Neural progenitor cell (in vitro differentiated cells): Measurements from ENCODE around the gene SERTM1. TPM values are rescaled to one million over a fixed set of nuclear protein-coding genes. Genes with fewer than 3 reads are reported as not detected.
A peak's percentile ranks its signal among the peaks of the same experiment; 100 is the strongest.

Experiments
- DNase-seq: peaks from one replicate; pipeline ENCODE4 v3.0.0-alpha.2; 2016; ENCODE audit warnings: low spot score
- H2AFZ ChIP-seq: fragments of 200-600 bp; sonication (generic); replicated peaks from 2 replicates; pipeline ENCODE4 v1.6.1; 2016; ENCODE audit warnings: antibody characterized with exemption
- H3F3A ChIP-seq: fragments of 200-600 bp; sonication (generic); 2 replicates; pipeline ENCODE4 v1.6.1; 2016; ENCODE audit warnings: antibody characterized with exemption, low read depth
- H3K27ac ChIP-seq: fragments of 200-600 bp; sonication (generic); 2 replicates; pipeline ENCODE4 v1.5.1; 2016; ENCODE audit warnings: mild to moderate bottlenecking
- H3K27me3 ChIP-seq: fragments of 200-600 bp; sonication (generic); 2 replicates; pipeline ENCODE4 v1.6.1; 2016; ENCODE audit warnings: mild to moderate bottlenecking, moderate library complexity
- H3K36me3 ChIP-seq: fragments of 200-600 bp; sonication (generic); 2 replicates; pipeline ENCODE4 v1.5.1; 2016
- H3K4me1 ChIP-seq: fragments of 200-600 bp; sonication (generic); 2 replicates; pipeline ENCODE4 v1.6.1; 2016; ENCODE audit warnings: mixed run types
- H3K4me2 ChIP-seq: fragments of 200-600 bp; sonication (generic); 2 replicates; pipeline ENCODE4 v1.6.1; 2016
- H3K4me3 ChIP-seq: fragments of 200-600 bp; sonication (generic); 2 replicates; pipeline ENCODE4 v1.5.1; 2016
- H3K79me2 ChIP-seq: fragments of 200-600 bp; sonication (generic); 2 replicates; pipeline ENCODE4 v1.6.1; 2016; ENCODE audit warnings: low read depth
- H3K9ac ChIP-seq: fragments of 200-600 bp; sonication (generic); 2 replicates; pipeline ENCODE4 v1.6.1; 2016
- H3K9me3 ChIP-seq: fragments of 200-600 bp; sonication (generic); 2 replicates; pipeline ENCODE4 v1.5.1; 2016; ENCODE audit warnings: low read depth
- H4K20me1 ChIP-seq: fragments of 200-600 bp; sonication (generic); 2 replicates; pipeline ENCODE4 v1.6.1; 2016; ENCODE audit warnings: low read depth
- H3K27ac Mint-ChIP-seq: 3 replicates; pipeline ENCODE4 v1.8.0; 2021; ENCODE audit warnings: mixed read lengths
- H3K27me3 Mint-ChIP-seq: 2 replicates; pipeline ENCODE4 v1.8.0; 2022; ENCODE audit warnings: low read depth, mild to moderate bottlenecking, inconsistent platforms, moderate library complexity, mixed read lengths; ENCODE audit not compliant: insufficient read depth
- H3K36me3 Mint-ChIP-seq: 3 replicates; pipeline ENCODE4 v1.8.0; 2021; ENCODE audit warnings: mixed read lengths
- H3K4me1 Mint-ChIP-seq: 3 replicates; pipeline ENCODE4 v1.8.0; 2021; ENCODE audit warnings: mixed read lengths
- H3K4me3 Mint-ChIP-seq: 3 replicates; pipeline ENCODE4 v1.8.0; 2021; ENCODE audit warnings: mild to moderate bottlenecking, moderate library complexity, mixed read lengths
- H3K9me3 Mint-ChIP-seq: 3 replicates; pipeline ENCODE4 v1.8.0; 2020; ENCODE audit warnings: mixed read lengths
- CTCF ChIP-seq: fragments of 200-600 bp; sonication (generic); IDR thresholded peaks from 2 replicates; pipeline ENCODE4 v1.5.1; 2017; ENCODE audit warnings: antibody characterized with exemption, mild to moderate bottlenecking
- EZH2 ChIP-seq: fragments of 200-600 bp; sonication (generic); IDR thresholded peaks from 2 replicates; pipeline ENCODE4 v1.6.1; 2017; ENCODE audit warnings: antibody characterized with exemption, mild to moderate bottlenecking, moderate library complexity
- EZH2phosphoT487 ChIP-seq: fragments of 200-600 bp; sonication (generic); IDR thresholded peaks from 2 replicates; pipeline ENCODE4 v1.6.1; 2017; ENCODE audit warnings: antibody characterized with exemption
- total RNA-seq: library from RNA; depleted of rRNA; stranded (reverse); fragments of >200 nt; gene quantifications from 2 replicates; pipeline ENCODE4 v1.2.3, GENCODE V29; 2015; ENCODE audit warnings: low replicate concordance

Gene SERTM1
- total RNA-seq, 1 donor from 2014 or later = not detected

GRCh38 chr13:36725936-36726335 lies 52.1 kb downstream of the SERTM1 start:
- Mint-ChIP-seq H3K4me3 (no peak overlapping the region), H3K27me3 (peaks cover 3% of the 10 kb centered on the region), H3K4me1 (peaks cover 3% of the 10 kb centered on the region), H3K27ac (no peak overlapping the region), H3K9me3 (no peaks in the 10 kb centered on the region), H3K36me3 (no peaks in the 10 kb centered on the region)
- H3F3A ChIP-seq = no peaks in the 10 kb centered on the region
- H2AFZ ChIP-seq = no peak overlapping the region
- H3K79me2 ChIP-seq = no peaks in the 10 kb centered on the region
- no peak overlapping the region for H3K4me2 ChIP-seq
- no peak for DNase-seq
- no peaks in the 10 kb centered on the region for H3K36me3 ChIP-seq
- no peaks in the 10 kb centered on the region for H3K27me3 ChIP-seq
- H3K4me3 ChIP-seq = no peak overlapping the region
- H3K9me3 ChIP-seq = no peaks in the 10 kb centered on the region
- H3K9ac ChIP-seq = no peak overlapping the region
- no peaks in the 10 kb centered on the region for H3K4me1 ChIP-seq
- TF ChIP-seq EZH2 = no peak
- TF ChIP-seq EZH2phosphoT487 = no peak
- TF ChIP-seq CTCF = no peak
- no peak overlapping the region for H3K27ac ChIP-seq
- no peaks in the 10 kb centered on the region for H4K20me1 ChIP-seq

GRCh38 chr13:36728006-36728405 lies 54.2 kb downstream of the SERTM1 start:
- Histone ChIP-seq H4K20me1 (no peaks in the 10 kb centered on the region), H2AFZ (no peak overlapping the region), H3K27ac (no peak overlapping the region), H3K9me3 (no peaks in the 10 kb centered on the region), H3K36me3 (no peaks in the 10 kb centered on the region), H3K4me2 (no peak overlapping the region), H3K9ac (no peak overlapping the region), H3K27me3 (no peaks in the 10 kb centered on the region), H3K79me2 (no peaks in the 10 kb centered on the region), H3K4me3 (no peak overlapping the region), H3F3A (no peaks in the 10 kb centered on the region), H3K4me1 (no peaks in the 10 kb centered on the region)
- Mint-ChIP-seq H3K27me3 (peaks cover 3% of the 10 kb centered on the region), H3K9me3 (no peaks in the 10 kb centered on the region), H3K4me3 (no peak overlapping the region), H3K4me1 (peaks cover 3% of the 10 kb centered on the region), H3K36me3 (no peaks in the 10 kb centered on the region), H3K27ac (no peak overlapping the region)
- DNase-seq = no peak
- TF ChIP-seq CTCF (no peak), EZH2 (no peak), EZH2phosphoT487 (no peak)

- Histone ChIP-seq H3K4me2 (no peak overlapping the region), H3K36me3 (no peaks in the 10 kb centered on the region), H3K27ac (no peak overlapping the region), H3F3A (no peaks in the 10 kb centered on the region), H4K20me1 (no peaks in the 10 kb centered on the region), H3K4me3 (no peak overlapping the region), H3K9ac (no peak overlapping the region), H3K9me3 (no peaks in the 10 kb centered on the region), H2AFZ (no peak overlapping the region), H3K27me3 (no peaks in the 10 kb centered on the region), H3K79me2 (no peaks in the 10 kb centered on the region), H3K4me1 (no peaks in the 10 kb centered on the region)
- H3K27me3 Mint-ChIP-seq = peaks cover 4% of the 10 kb centered on the region
- TF ChIP-seq EZH2phosphoT487 = no peak
- TF ChIP-seq CTCF = peak; percentile 88
- peak; percentile 74 for DNase-seq
- no peaks in the 10 kb centered on the region for H3K36me3 Mint-ChIP-seq
- no peak overlapping the region for H3K27ac Mint-ChIP-seq
- no peak overlapping the region for H3K4me3 Mint-ChIP-seq
- peaks cover 2% of the 10 kb centered on the region for H3K9me3 Mint-ChIP-seq
- peaks cover 12% of the 10 kb centered on the region for H3K4me1 Mint-ChIP-seq
Measured at GRCh38 chr13:36736119-36736726, 62.4 kb downstream of the SERTM1 start.
